ENCODE results near the gene PCNX2. TPM values are rescaled to one million over a fixed set of nuclear protein-coding genes. Genes with fewer than 3 reads are reported as not detected.

Gene PCNX2
- total and polyA plus RNA-seq, 2 of the 8 experiments (the other 6 are each of a cell fraction or from before 2014, with no cell fraction given), result 46.1 to 57.6 TPM

DNA sequence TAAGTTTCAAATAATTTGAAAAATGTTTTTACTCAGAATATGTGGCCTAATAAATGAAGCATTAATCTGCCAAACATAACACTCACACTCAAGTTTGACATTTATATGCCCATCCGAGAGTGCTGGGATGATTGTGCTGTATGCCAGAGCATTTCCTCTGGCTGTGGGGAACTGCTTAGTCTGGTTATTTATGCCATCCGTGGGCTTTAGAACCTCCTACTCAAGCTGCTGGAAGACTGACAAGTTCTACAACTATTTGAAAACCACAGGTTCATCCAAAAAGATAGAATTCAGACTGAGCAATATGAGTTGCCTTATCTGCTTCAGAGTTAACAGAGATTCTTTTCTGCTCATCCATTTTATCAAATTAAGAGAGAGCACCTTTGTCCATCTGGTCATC lies 25.9 kb downstream of the PCNX2 start (continued):
- TF ChIP-seq BRCA1 (IDR thresholded peaks at IDR 0.05; ENCODE audit: low read depth, low read length) (no peak), CHD1 (IDR thresholded peaks at IDR 0.05; ENCODE audit: low read depth, low read length) (no peak), EGR1 (IDR thresholded peaks at IDR 0.05; ENCODE audit: borderline replicate concordance, low read depth, low read length) (no peak), CEBPB (IDR thresholded peaks at IDR 0.05; ENCODE audit: low read depth, low read length) (no peak), POU5F1 (IDR thresholded peaks at IDR 0.05; ENCODE audit: low read depth, low read length) (no peak), CTBP2 (IDR thresholded peaks at IDR 0.05; ENCODE audit: borderline replicate concordance, insufficient read depth, insufficient read length, low read length) (no peak)
